Activated T-cell treated with anti-CD3 and anti-CD28 coated beads for 4 hours (primary cell): ENCODE data around the gene TGFBR2.
"Not testable (repeated sequence)": the region's sequence is repeated elsewhere in the genome, so short reads cannot be mapped to it uniquely, and the experiment has no call there.

Source experiments
- DNase-seq: peaks from one replicate; pipeline ENCODE4 v3.0.0-alpha.2; 2020

The TGFBR2 gene

DNA sequence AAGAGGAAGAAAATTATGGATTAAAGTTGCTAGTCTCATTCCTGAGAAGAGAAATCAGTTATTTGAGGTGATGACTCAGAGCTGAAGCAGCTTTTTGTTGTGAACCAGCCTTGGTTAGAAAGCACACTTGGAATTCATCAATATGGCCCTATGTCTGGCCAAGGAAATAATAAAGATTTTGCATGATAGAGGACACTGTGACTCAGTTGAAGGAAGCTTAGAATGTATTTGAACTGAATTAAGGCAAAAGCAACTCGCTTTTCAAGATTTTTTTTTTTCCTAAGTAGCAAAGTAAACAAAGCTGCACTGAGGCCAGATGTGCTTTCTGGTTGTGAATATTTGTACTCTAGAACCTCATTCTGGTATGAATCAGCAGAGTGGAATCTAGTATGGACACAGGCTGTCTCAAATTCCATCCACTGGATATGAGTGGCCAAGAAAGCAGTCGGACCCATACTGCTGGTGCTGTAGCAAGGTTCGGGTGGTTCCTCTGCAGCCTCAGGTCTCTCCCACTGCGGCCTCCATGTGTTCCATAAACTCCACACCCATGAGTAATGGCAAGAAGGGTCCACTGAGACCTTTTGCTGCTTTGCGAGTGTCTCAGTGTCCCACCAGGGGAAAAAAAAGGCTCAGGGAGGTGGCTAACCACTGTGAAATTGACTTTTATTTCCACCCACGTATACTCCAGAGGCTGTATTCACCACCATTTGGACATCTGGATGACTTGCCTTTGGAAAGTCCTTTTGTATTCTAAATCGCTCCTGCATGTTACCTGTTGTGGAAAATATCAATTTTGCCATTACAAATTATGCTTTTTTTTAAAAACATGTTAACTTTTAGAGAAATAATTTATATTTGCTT, 53.1 kb downstream of the TGFBR2 start:
- DNase-seq: no peak

DNA sequence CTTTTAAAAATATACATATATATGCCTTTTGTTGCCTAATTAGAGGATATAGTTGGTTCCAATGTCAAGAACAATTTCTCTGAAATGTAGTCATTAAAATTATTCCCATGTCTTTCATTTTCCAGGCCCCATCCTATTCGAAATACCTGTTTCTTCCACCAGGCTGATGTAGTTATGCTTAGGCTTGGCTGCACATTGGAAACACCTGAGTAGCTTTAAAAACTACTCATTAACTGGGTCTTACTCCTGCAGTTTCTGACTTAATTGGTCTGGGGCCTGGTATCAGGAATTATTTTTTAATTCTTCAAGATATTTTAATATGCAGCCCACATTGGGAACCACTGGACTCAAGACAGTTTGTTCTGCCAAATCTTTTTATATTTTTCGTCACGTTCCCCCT, 53.7 kb downstream of the TGFBR2 start:
- DNase-seq: no peak

GRCh38 chr3:30660656-30661055, 54.3 kb downstream of the TGFBR2 start:
- no peak for DNase-seq

GRCh38 chr3:30661098-30661873, 54.9 kb downstream of the TGFBR2 start:
- no peak for DNase-seq

GRCh38 chr3:30662836-30663235, 56.4 kb downstream of the TGFBR2 start:
- DNase-seq: no peak

GRCh38 chr3:30663533-30664241, 57.3 kb downstream of the TGFBR2 start:
- DNase-seq: no peak

DNA sequence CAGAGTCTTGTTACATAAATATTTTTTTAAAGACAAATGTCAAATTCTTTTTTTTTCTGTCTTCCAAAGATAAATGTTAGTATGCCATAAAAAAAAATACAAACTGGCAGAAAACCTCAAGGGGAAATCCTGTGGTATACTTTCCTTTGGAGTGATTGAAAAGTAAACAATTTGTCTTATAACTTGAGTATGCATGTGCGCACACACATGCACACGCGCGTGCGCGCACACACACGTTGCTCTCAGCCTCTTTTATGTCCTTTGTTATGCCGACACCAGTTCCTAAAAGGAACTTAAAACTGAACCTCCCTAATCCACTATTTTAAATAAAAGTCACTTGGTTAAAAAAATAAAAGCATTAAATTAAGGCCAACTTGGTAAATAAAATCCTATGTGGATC, 58.1 kb downstream of the TGFBR2 start:
- DNase-seq: no peak

- no peak for DNase-seq
Observed at GRCh38 chr3:30664884-30665283, 58.5 kb downstream of the TGFBR2 start.

- no peak for DNase-seq
Observed at GRCh38 chr3:30665539-30665938, 59.1 kb downstream of the TGFBR2 start.

DNA sequence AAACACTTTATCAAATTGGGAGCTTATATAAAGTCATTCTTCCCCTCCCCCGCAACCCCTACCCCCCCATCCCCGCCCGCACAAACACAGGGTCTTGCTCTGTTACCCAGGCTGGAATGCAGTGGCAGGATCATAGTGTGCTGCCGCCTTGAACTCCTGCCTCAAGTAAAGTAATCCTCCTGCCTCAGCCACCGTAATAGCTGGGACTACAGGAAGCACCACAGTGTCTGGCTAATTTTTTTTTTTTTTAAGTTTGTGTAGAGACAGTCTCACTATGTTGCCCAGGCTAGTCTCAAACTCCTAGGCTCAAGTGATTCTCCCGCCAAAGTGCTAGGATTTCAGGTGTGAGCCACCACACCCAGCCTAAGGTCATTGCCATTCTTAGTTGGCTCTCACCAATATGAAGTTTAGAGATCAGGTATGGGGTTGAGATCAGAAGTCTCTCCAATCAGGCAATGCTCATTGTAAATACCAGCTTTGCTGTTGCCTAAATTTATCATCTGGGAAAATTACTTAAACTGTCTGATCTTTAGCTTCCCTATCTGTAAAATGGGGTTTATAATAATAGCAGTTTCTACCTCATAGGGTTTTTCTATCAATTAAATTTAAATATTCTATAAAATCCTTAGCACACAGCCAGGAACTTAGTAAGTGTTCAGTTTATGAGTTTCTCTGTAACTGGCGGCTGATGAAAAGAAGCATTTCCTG, 60.3 kb downstream of the TGFBR2 start:
- DNase-seq: no peak

DNA sequence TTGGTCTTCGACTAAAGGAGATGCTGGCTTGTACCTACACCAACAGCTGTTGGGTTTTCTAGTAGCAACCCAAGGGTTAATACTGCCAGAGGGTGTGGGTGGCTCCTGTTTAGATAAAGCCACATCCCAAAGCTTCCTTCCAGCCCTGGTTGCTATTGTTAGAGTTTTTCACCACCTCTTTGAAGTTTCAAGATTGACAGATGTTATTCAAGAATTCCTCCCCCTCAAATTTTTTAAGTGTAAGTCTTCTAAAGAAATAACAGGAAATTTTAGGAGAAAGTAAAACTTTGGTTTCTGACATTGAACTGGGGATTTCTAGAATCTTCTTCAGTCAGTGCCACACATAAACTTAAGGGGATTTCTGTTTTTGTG, 60.9 kb downstream of the TGFBR2 start:
- no peak for DNase-seq

DNA sequence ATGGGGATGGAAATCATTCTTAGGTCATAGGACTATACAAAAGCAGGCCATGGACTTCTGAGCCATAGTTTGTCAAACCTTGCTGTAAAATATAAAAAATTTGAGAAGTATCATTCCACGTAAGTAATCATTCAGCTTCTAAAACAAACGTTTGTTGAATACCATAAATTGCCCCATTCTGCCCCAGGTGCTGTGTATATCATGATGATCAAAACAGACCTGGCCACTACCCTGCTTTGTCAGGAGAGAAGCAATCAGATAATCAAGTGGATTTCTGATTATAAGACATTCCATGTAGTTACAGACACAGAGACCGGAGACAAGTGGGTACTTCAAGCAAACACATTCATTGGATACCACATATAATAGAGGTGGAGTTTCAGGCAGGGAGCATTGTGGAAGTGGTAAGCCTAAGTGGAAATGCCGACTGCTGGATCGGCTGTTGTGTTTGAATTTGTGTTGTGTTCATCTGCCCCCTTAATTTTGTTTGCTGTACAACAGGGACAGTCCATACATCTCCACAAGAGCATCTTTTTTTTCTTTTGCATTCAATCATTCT, 61.7 kb downstream of the TGFBR2 start:
- DNase-seq: no peak

- DNase-seq: not testable (repeated sequence)
Observed at GRCh38 chr3:30669360-30669934, 63.0 kb downstream of the TGFBR2 start.

- DNase-seq: no peak
Observed at GRCh38 chr3:30670292-30670691, 63.9 kb downstream of the TGFBR2 start.

DNA sequence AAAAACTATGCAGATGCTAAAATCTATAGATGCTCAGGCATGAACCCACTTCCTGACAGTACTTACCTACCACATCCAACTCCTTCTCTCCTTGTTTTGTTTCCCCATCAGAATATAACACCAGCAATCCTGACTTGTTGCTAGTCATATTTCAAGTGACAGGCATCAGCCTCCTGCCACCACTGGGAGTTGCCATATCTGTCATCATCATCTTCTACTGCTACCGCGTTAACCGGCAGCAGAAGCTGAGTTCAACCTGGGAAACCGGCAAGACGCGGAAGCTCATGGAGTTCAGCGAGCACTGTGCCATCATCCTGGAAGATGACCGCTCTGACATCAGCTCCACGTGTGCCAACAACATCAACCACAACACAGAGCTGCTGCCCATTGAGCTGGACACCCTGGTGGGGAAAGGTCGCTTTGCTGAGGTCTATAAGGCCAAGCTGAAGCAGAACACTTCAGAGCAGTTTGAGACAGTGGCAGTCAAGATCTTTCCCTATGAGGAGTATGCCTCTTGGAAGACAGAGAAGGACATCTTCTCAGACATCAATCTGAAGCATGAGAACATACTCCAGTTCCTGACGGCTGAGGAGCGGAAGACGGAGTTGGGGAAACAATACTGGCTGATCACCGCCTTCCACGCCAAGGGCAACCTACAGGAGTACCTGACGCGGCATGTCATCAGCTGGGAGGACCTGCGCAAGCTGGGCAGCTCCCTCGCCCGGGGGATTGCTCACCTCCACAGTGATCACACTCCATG, 65.3 kb downstream of the TGFBR2 start:
- no peak for DNase-seq

GRCh38 chr3:30672287-30672735, 65.9 kb downstream of the TGFBR2 start:
- no peak for DNase-seq

DNA sequence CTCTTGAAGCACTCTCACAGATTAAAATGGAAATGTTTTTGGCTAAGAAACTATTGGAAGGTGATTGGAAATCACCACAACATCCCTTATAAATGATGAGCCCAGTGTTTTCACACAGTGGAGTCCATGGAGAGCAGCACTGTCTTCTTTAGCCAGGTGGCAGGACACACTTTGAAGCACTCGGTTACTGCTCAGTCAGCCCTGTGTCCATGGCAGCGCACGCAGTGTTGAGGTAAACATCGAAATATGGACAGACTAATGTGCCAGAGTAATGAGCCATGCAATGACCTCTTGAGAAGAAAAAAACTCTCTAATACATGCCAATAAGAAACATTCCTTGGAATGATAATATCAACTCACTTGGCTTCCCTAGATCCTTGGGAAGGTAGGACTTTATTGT, 66.6 kb downstream of the TGFBR2 start:
- no peak for DNase-seq

- no peak for DNase-seq
Observed at GRCh38 chr3:30673425-30674341, 67.3 kb downstream of the TGFBR2 start.

- DNase-seq: no peak
Observed at GRCh38 chr3:30675006-30675405, 68.6 kb downstream of the TGFBR2 start.

- no peak for DNase-seq
Observed at GRCh38 chr3:30675774-30676173, 69.4 kb downstream of the TGFBR2 start.
